HCT116 (cell line): ENCODE results near the gene IL19. TPM values are rescaled to one million over a fixed set of nuclear protein-coding genes. Genes with fewer than 3 reads are reported as not detected.
"Not testable (repeated sequence)": the region's sequence is repeated elsewhere in the genome, so short reads cannot be mapped to it uniquely, and the experiment has no call there.

Experiments used
- ATAC-seq: fragments of 200-7000 bp; cut with Tn5 transposase; 2 replicates; pipeline ENCODE4 v1.9.1; 2020; ENCODE audit warnings: mild to moderate bottlenecking, moderate library complexity
- BruUV-seq: library from RNA; stranded (reverse); fragments of 400-500 nt; replicated peaks from 2 replicates; lab custom pipeline; 2021; lab: Mats Ljungman, UMichigan
- CTCF ChIA-PET: fragments of 300-600 bp; sonication (Branson Sonifier 250); formaldehyde crosslinking; loops from one replicate; lab custom pipeline; 2021; ENCODE audit warnings: antibody characterized with exemption; lab: Charles Lee
- POLR2A ChIA-PET: fragments of 300-600, 350-600 bp; sonication (Branson Sonifier 250); formaldehyde crosslinking; loops from one replicate; lab custom pipeline; 2021; ENCODE audit warnings: antibody characterized with exemption; lab: Charles Lee
- RAD21 ChIA-PET, 2 experiments: fragments of 300-600 bp; sonication (Branson Sonifier 250); formaldehyde crosslinking; loops; one replicate each; lab custom pipeline; 2023; ENCODE audit warnings: low total read pairs in 2 of 2; ENCODE audit not compliant: uncharacterized antibody in 2 of 2, unreplicated experiment in 2 of 2, low non-redundant PET in 1 of 2; lab: Charles Lee
- DNase-seq: peaks from one replicate; pipeline ENCODE4 v3.0.0-alpha.2; 2010; ENCODE audit warnings: low read depth, low spot score
- H2AFZ ChIP-seq: fragments of 200-600 bp; shearing (Covaris generic), sonication (generic); 2 replicates; pipeline ENCODE4 v1.6.1; 2017; ENCODE audit warnings: low read depth, mixed run types, mixed read lengths, antibody characterized with exemption, low read length; ENCODE audit not compliant: poor library complexity, severe bottlenecking
- H3K27ac ChIP-seq: 2 replicates; pipeline ENCODE4 v1.5.1; 2012; ENCODE audit warnings: low read depth, low read length
- H3K27me3 ChIP-seq: fragments of 200-600 bp; sonication (generic); 2 replicates; pipeline ENCODE4 v1.6.1; 2016; ENCODE audit warnings: mixed run types, low read length, mixed read lengths; ENCODE audit not compliant: insufficient read depth
- H3K36me3 ChIP-seq, 2 experiments: fragments of 200-500 bp in 1 of 2; fragments of 200-600 bp in 1 of 2; sonication (Bioruptor generic) in 1 of 2; sonication (generic) in 1 of 2; 2 replicates each; pipeline versions ENCODE4 v1.5.1 to v1.6.1; 2014 to 2016; ENCODE audit warnings: low read length in 2 of 2, inconsistent platforms in 1 of 2, mixed read lengths in 1 of 2, mixed run types in 1 of 2; ENCODE audit not compliant: insufficient read depth in 2 of 2, control insufficient read depth in 1 of 2
- H3K4me1 ChIP-seq, 2 experiments: fragments of 200-600 bp in 1 of 2; sonication (generic) in 1 of 2; 2 replicates each; pipeline versions ENCODE4 v1.5.1 to v1.6.1; 2012 to 2017; ENCODE audit warnings: low read length in 2 of 2, inconsistent platforms in 1 of 2, mild to moderate bottlenecking in 1 of 2, mixed read lengths in 1 of 2, mixed run types in 1 of 2, moderate library complexity in 1 of 2; ENCODE audit not compliant: insufficient read depth in 2 of 2, control insufficient read depth in 1 of 2
- H3K4me2 ChIP-seq: fragments of 200-600 bp; sonication (generic); 2 replicates; pipeline ENCODE4 v1.6.1; 2017; ENCODE audit warnings: mixed run types, low read length, mixed read lengths
- H3K4me3 ChIP-seq, 2 experiments: fragments of 200-600 bp in 1 of 2; sonication (generic) in 1 of 2; replicated peaks in 1 of 2; 2 replicates each; pipeline ENCODE4 v1.5.1; 2011 to 2016; ENCODE audit warnings: low read length in 2 of 2, control low read depth in 1 of 2, low read depth in 1 of 2, mild to moderate bottlenecking in 1 of 2, mixed read lengths in 1 of 2, mixed run types in 1 of 2
- H3K79me2 ChIP-seq: fragments of 200-600 bp; sonication (generic); 2 replicates; pipeline ENCODE4 v1.6.1; 2017; ENCODE audit warnings: mild to moderate bottlenecking, mixed run types, low read length, moderate library complexity, mixed read lengths; ENCODE audit not compliant: insufficient read depth
- H3K9ac ChIP-seq: fragments of 200-600 bp; sonication (generic); 2 replicates; pipeline ENCODE4 v1.6.1; 2016; ENCODE audit warnings: low read length, mixed read lengths
- H3K9me2 ChIP-seq: fragments of 200-600 bp; sonication (generic), shearing (Covaris generic); 2 replicates; pipeline ENCODE4 v1.6.1; 2017; ENCODE audit warnings: mixed run types, mild to moderate bottlenecking, moderate library complexity; ENCODE audit not compliant: insufficient read depth
- H3K9me3 ChIP-seq, 2 experiments: fragments of 200-500 bp in 1 of 2; fragments of 200-600 bp in 1 of 2; sonication (Bioruptor generic) in 1 of 2; sonication (generic) in 1 of 2; 2 replicates each; pipeline ENCODE4 v1.6.1; 2014 to 2017; ENCODE audit warnings: low read length in 2 of 2, mixed read lengths in 2 of 2, inconsistent platforms in 1 of 2, low read depth in 1 of 2, mild to moderate bottlenecking in 1 of 2, mixed run types in 1 of 2, moderate library complexity in 1 of 2; ENCODE audit not compliant: control insufficient read depth in 1 of 2, insufficient read depth in 1 of 2
- H4K20me1 ChIP-seq: fragments of 200-600 bp; sonication (generic), shearing (Covaris generic); 2 replicates; pipeline ENCODE4 v1.6.1; 2017; ENCODE audit warnings: mixed run types, mild to moderate bottlenecking, moderate library complexity; ENCODE audit not compliant: insufficient read depth
- ATF3 ChIP-seq: IDR thresholded peaks from 2 replicates; pipeline ENCODE4 v1.6.1; 2012
- CBX3 ChIP-seq: IDR thresholded peaks from 2 replicates; pipeline ENCODE4 v1.6.1; 2012; ENCODE audit warnings: low read depth
- CEBPB ChIP-seq: IDR thresholded peaks from 2 replicates; pipeline ENCODE4 v1.6.1; 2012; ENCODE audit warnings: low read depth
- CTCF ChIP-seq, 3 experiments: fragments of 200-600 bp in 1 of 3; sonication (generic) in 1 of 3; IDR thresholded peaks in 2 of 3; conservative IDR thresholded peaks in 1 of 3; 2 replicates each; pipeline ENCODE4 v1.5.1; 2012 to 2017; ENCODE audit warnings: low read depth in 2 of 3, low read length in 2 of 3, antibody characterized with exemption in 1 of 3, borderline replicate concordance in 1 of 3, control low read depth in 1 of 3, mild to moderate bottlenecking in 1 of 3, mixed read lengths in 1 of 3, mixed run types in 1 of 3, moderate library complexity in 1 of 3; ENCODE audit not compliant: insufficient read depth in 1 of 3
- EZH2 ChIP-seq: fragments of 200-600 bp; sonication (generic); IDR thresholded peaks from 2 replicates; pipeline ENCODE4 v1.6.1; 2017; ENCODE audit warnings: antibody characterized with exemption, mixed run types
- EZH2phosphoT487 ChIP-seq: fragments of 200-600 bp; IDR thresholded peaks from 2 replicates; pipeline ENCODE4 v1.6.1; 2018; ENCODE audit warnings: antibody characterized with exemption, borderline replicate concordance
- JUND ChIP-seq: IDR thresholded peaks from 2 replicates; pipeline ENCODE4 v1.6.1; 2012
- POLR2AphosphoS5 ChIP-seq: IDR thresholded peaks from 2 replicates; pipeline ENCODE4 v1.6.1; 2011; ENCODE audit warnings: mild to moderate bottlenecking, low read depth, low read length, moderate library complexity
- REST ChIP-seq: IDR thresholded peaks from 2 replicates; pipeline ENCODE4 v1.6.1; 2012; ENCODE audit warnings: low read depth
- SIN3A ChIP-seq: IDR thresholded peaks from 2 replicates; pipeline ENCODE4 v1.6.1; 2012; ENCODE audit warnings: low read depth
- SP1 ChIP-seq: IDR thresholded peaks from 2 replicates; pipeline ENCODE4 v1.6.1; 2012; ENCODE audit warnings: low read depth
- SRF ChIP-seq: IDR thresholded peaks from 2 replicates; pipeline ENCODE4 v1.6.1; 2012; ENCODE audit warnings: low read depth
- YY1 ChIP-seq: IDR thresholded peaks from 2 replicates; pipeline ENCODE4 v1.6.1; 2011; ENCODE audit warnings: low read length, low read depth, moderate library complexity, mild to moderate bottlenecking; ENCODE audit not compliant: insufficient replicate concordance; ENCODE audit errors: extremely low read depth
- ZFX ChIP-seq: fragments of 450-650 bp; IDR thresholded peaks from 2 replicates; pipeline ENCODE4 v1.6.1; 2017
- intact Hi-C: fragments of 100-400 bp; cut with micrococcal nuclease; formaldehyde crosslinking; loops from 2 replicates; pipeline ENCODE4 v1.10.0; 2022
- total RNA-seq: library from RNA; stranded (reverse); gene quantifications from one replicate; pipeline ENCODE4 v1.2.1, GENCODE V29; 2021; ENCODE audit not compliant: unreplicated experiment
- TF ChIP-seq, protein P1 (sequence below): IDR thresholded peaks from 2 replicates; pipeline ENCODE4 v1.6.1; 2011; ENCODE audit warnings: mild to moderate bottlenecking, low read length, moderate library complexity; ENCODE audit not compliant: insufficient replicate concordance; ENCODE audit errors: extremely low read depth

The IL19 gene
- total RNA-seq, 1 experiment from 2014 or later, result not detected

DNA sequence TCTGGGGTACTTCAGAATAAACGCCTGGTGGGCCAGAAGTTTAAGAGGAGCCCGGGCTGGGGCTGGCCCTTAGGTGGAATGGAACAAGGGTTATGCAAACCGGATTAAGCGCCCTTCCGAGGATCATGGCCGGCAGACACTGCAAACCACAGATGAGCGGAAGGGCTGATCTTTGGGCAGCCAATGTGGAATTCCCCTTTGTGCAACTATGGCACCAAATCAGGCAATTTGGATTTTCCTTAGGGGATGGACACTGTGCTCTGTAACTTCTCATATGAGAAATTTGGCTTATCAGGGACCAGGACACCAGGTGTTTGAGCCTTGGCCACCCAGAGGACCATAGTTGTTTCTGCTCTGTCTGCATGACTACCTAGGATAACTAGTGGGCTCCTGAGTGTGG, 7.5 kb downstream of the IL19 start:
- ChIA-PET CTCF (no interaction called here), POLR2A (no interaction called here), RAD21 (no interaction called here)
- no peaks in the 10 kb centered on the region for H3K4me1 ChIP-seq
- H3K79me2 ChIP-seq, result no peaks in the 10 kb centered on the region
- H3K36me3 ChIP-seq, result no peaks in the 10 kb centered on the region
- intact Hi-C loops, result no loop called here
- DNase-seq (no peak), ATAC-seq (no peak)
- BruUV-seq, result no TSS peak
- no peak overlapping the region for H3K27ac ChIP-seq
- no peaks in the 10 kb centered on the region for H3K9me2 ChIP-seq
- H3K4me3 ChIP-seq, result no peak overlapping the region
- TF ChIP-seq SP1 (no peak), EZH2phosphoT487 (no peak), ATF3 (no peak), POLR2AphosphoS5 (no peak), YY1 (no peak), SRF (no peak), EZH2 (no peak), CBX3 (no peak), ZFX (no peak), JUND (no peak), SIN3A (no peak), CTCF (IDR thresholded peaks at IDR 0.05 in 2 of 3, conservative IDR thresholded peaks at IDR 0.05 in 1 of 3; ENCODE audit: borderline replicate concordance in 1 of 3, insufficient read depth in 1 of 3, low read depth in 2 of 3, low read length in 2 of 3) (no peak), CEBPB (no peak), REST (no peak)
- TF ChIP-seq, protein P1, sequence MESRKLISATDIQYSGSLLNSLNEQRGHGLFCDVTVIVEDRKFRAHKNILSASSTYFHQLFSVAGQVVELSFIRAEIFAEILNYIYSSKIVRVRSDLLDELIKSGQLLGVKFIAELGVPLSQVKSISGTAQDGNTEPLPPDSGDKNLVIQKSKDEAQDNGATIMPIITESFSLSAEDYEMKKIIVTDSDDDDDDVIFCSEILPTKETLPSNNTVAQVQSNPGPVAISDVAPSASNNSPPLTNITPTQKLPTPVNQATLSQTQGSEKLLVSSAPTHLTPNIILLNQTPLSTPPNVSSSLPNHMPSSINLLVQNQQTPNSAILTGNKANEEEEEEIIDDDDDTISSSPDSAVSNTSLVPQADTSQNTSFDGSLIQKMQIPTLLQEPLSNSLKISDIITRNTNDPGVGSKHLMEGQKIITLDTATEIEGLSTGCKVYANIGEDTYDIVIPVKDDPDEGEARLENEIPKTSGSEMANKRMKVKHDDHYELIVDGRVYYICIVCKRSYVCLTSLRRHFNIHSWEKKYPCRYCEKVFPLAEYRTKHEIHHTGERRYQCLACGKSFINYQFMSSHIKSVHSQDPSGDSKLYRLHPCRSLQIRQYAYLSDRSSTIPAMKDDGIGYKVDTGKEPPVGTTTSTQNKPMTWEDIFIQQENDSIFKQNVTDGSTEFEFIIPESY, result no peak
- no peak overlapping the region for H3K4me2 ChIP-seq
- no peak overlapping the region for H2AFZ ChIP-seq
- no peaks in the 10 kb centered on the region for H4K20me1 ChIP-seq
- peaks cover 11% of the 10 kb centered on the region; the same call in 1 of the 2 replicates for H3K27me3 ChIP-seq
- H3K9ac ChIP-seq, result no peak overlapping the region
- no peaks in the 10 kb centered on the region for H3K9me3 ChIP-seq

DNA sequence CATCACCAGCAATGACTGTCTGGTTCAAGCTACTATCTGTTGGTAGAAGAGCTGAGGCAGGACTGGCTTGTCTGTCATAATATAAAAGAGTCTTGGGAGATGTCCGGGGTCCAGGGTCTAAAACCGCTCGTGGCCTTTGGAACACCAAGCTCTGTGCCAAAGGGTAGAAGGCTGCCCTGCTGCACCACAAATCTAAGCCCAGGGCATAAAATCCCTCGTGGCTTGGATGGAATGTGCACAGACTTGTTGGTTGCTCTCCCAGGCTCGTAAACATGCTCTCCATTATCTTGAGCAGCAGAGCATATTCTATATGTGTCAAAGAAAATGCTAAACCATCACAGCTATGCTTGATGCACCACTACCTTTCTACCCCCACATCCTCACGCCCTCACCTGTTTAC, 8.3 kb downstream of the IL19 start:
- RAD21 ChIA-PET, H3K36me3 ChIP-seq, H3K4me3 ChIP-seq, H4K20me1 ChIP-seq, H3K4me1 ChIP-seq, H3K79me2 ChIP-seq, H3K9me3 ChIP-seq, POLR2A ChIA-PET, DNase-seq, H3K9me2 ChIP-seq, H3K27ac ChIP-seq, H3K4me2 ChIP-seq, BruUV-seq, intact Hi-C loops, CTCF ChIA-PET, H3K9ac ChIP-seq, ATAC-seq, H2AFZ ChIP-seq: not testable (repeated sequence)
- H3K27me3 ChIP-seq, result peaks cover 11% of the 10 kb centered on the region; the same call in 1 of the 2 replicates
